Neural cell (in vitro differentiated cells): ENCODE results near the gene AGBL4. TPM values are rescaled to one million over a fixed set of nuclear protein-coding genes. Genes with fewer than 3 reads are reported as not detected.

ENCODE experiments used
- H2AFZ ChIP-seq: fragments of 200-600, 300-800 bp; sonication (generic), shearing (Covaris generic); 2 replicates; pipeline ENCODE4 v1.6.0; 2014; ENCODE audit warnings: low read depth, mild to moderate bottlenecking, antibody characterized with exemption, low read length, moderate library complexity
- H3F3A ChIP-seq: fragments of 200-600 bp; shearing (Covaris generic); 2 replicates; pipeline ENCODE4 v1.6.1; 2016; ENCODE audit warnings: mild to moderate bottlenecking, moderate library complexity, mixed read lengths, antibody characterized with exemption, low read length; ENCODE audit not compliant: insufficient read depth, poor library complexity, severe bottlenecking
- H3K27ac ChIP-seq: fragments of 200-600, 300-800 bp; sonication (generic), shearing (Covaris generic); 2 replicates; pipeline ENCODE4 v1.5.1; 2014; ENCODE audit warnings: mild to moderate bottlenecking, low read length, moderate library complexity
- H3K27me3 ChIP-seq: fragments of 300-800, 200-600 bp; sonication (generic), shearing (Covaris generic); 2 replicates; pipeline ENCODE4 v1.6.0; 2014; ENCODE audit warnings: mild to moderate bottlenecking, low read depth, low read length, moderate library complexity; ENCODE audit not compliant: insufficient read depth
- H3K36me3 ChIP-seq: fragments of 300-800, 200-600 bp; sonication (generic), shearing (Covaris generic); 2 replicates; pipeline ENCODE4 v1.5.1; 2014; ENCODE audit warnings: mild to moderate bottlenecking, antibody characterized with exemption, low read length, moderate library complexity; ENCODE audit not compliant: insufficient read depth
- H3K4me2 ChIP-seq: fragments of 300-800, 200-600 bp; sonication (generic), shearing (Covaris generic); 2 replicates; pipeline ENCODE4 v1.6.0; 2014; ENCODE audit warnings: mild to moderate bottlenecking, low read length
- H3K4me3 ChIP-seq: fragments of 300-800, 200-600 bp; sonication (generic), shearing (Covaris generic); 2 replicates; pipeline ENCODE4 v1.5.1; 2014; ENCODE audit warnings: mild to moderate bottlenecking, low read length, moderate library complexity
- H3K79me2 ChIP-seq: fragments of 200-600 bp; shearing (Covaris generic); replicated peaks from 2 replicates; pipeline ENCODE4 v1.6.0; 2014; ENCODE audit warnings: mild to moderate bottlenecking, low read length, moderate library complexity; ENCODE audit not compliant: insufficient read depth
- H3K9ac ChIP-seq: fragments of 300-800, 200-600 bp; sonication (generic), shearing (Covaris generic); 2 replicates; pipeline ENCODE4 v1.6.1; 2016; ENCODE audit warnings: mild to moderate bottlenecking, low read length, mixed read lengths
- H3K9me2 ChIP-seq: fragments of 200-600 bp; shearing (Covaris generic); 2 replicates; pipeline ENCODE4 v1.6.1; 2016; ENCODE audit warnings: mild to moderate bottlenecking, low read length, mixed read lengths; ENCODE audit not compliant: insufficient read depth
- H3K9me3 ChIP-seq: fragments of 200-600, 300-800 bp; sonication (generic), shearing (Covaris generic); 2 replicates; pipeline ENCODE4 v1.6.1; 2016; ENCODE audit warnings: mild to moderate bottlenecking, mixed run types, low read length, moderate library complexity, mixed read lengths
- H4K20me1 ChIP-seq: fragments of 200-600 bp; shearing (Covaris generic); 2 replicates; pipeline ENCODE4 v1.6.1; 2016; ENCODE audit warnings: mild to moderate bottlenecking, mixed run types; ENCODE audit not compliant: insufficient read depth
- CTCF ChIP-seq: fragments of 450-650 bp; IDR thresholded peaks from 2 replicates; pipeline ENCODE4 v1.5.1; 2014; ENCODE audit warnings: antibody characterized with exemption, mild to moderate bottlenecking, moderate library complexity; ENCODE audit not compliant: poor library complexity, severe bottlenecking
- EP300 ChIP-seq: fragments of 450-650 bp; conservative IDR thresholded peaks from 2 replicates; pipeline ENCODE4 v1.6.1; 2014; ENCODE audit warnings: antibody characterized with exemption, mild to moderate bottlenecking, moderate library complexity; ENCODE audit not compliant: poor library complexity, severe bottlenecking
- EZH2 ChIP-seq: fragments of 200-600, 300-800 bp; shearing (Covaris generic), sonication (generic); IDR thresholded peaks from 2 replicates; pipeline ENCODE4 v1.6.1; 2014; ENCODE audit warnings: antibody characterized with exemption, low read length, borderline replicate concordance, mild to moderate bottlenecking; ENCODE audit not compliant: insufficient read depth, poor library complexity, severe bottlenecking
- MXI1 ChIP-seq: fragments of 450-650 bp; conservative IDR thresholded peaks from 2 replicates; pipeline ENCODE4 v1.6.1; 2014; ENCODE audit warnings: antibody characterized with exemption, mild to moderate bottlenecking; ENCODE audit not compliant: poor library complexity, severe bottlenecking
- POLR2AphosphoS5 ChIP-seq: IDR thresholded peaks from 2 replicates; pipeline ENCODE4 v1.6.1; 2012
- RAD21 ChIP-seq: fragments of 450-650 bp; conservative IDR thresholded peaks from 2 replicates; pipeline ENCODE4 v1.6.1; 2014; ENCODE audit warnings: antibody characterized with exemption, mild to moderate bottlenecking, moderate library complexity
- REST ChIP-seq: IDR thresholded peaks from 2 replicates; pipeline ENCODE4 v1.6.1; 2012; ENCODE audit warnings: borderline replicate concordance
- SMC3 ChIP-seq: fragments of 450-650 bp; conservative IDR thresholded peaks from 2 replicates; pipeline ENCODE4 v1.6.1; 2014; ENCODE audit warnings: antibody characterized with exemption, mild to moderate bottlenecking, moderate library complexity; ENCODE audit not compliant: poor library complexity
- TAF1 ChIP-seq: IDR thresholded peaks from 2 replicates; pipeline ENCODE4 v1.6.1; 2012; ENCODE audit warnings: low read depth
- polyA plus RNA-seq: library from polyadenylated mRNA; depleted of rRNA; stranded (reverse); fragments of >200 nt; gene quantifications from 2 replicates; pipeline ENCODE4 v1.2.3, GENCODE V29; 2014

The AGBL4 gene
- polyA plus RNA-seq, 1 donor from 2014 or later: 1.3 TPM

- Histone ChIP-seq H3K9ac (no peak overlapping the region), H3K9me3 (no peaks in the 10 kb centered on the region), H3K9me2 (no peaks in the 10 kb centered on the region), H3K4me2 (no peak overlapping the region), H3K79me2 (no peaks in the 10 kb centered on the region), H3F3A (no peaks in the 10 kb centered on the region), H4K20me1 (no peaks in the 10 kb centered on the region), H3K4me3 (no peak overlapping the region), H2AFZ (no peak overlapping the region), H3K27ac (no peak overlapping the region), H3K27me3 (no peaks in the 10 kb centered on the region), H3K36me3 (no peaks in the 10 kb centered on the region)
- TF ChIP-seq MXI1 (no peak), CTCF (no peak), REST (no peak), RAD21 (no peak), TAF1 (no peak), EZH2 (no peak), SMC3 (no peak), POLR2AphosphoS5 (no peak), EP300 (no peak)
Measured at GRCh38 chr1:48495911-48496310, 1527.8 kb downstream of the AGBL4 start.

GRCh38 chr1:48495166-48495565, 1528.6 kb downstream of the AGBL4 start:
- Histone ChIP-seq H3K79me2 (no peaks in the 10 kb centered on the region), H3K36me3 (no peaks in the 10 kb centered on the region), H3K9ac (no peak overlapping the region), H3K9me2 (no peaks in the 10 kb centered on the region), H3K4me2 (no peak overlapping the region), H3F3A (no peaks in the 10 kb centered on the region), H3K27me3 (no peaks in the 10 kb centered on the region), H2AFZ (no peak overlapping the region), H4K20me1 (no peaks in the 10 kb centered on the region), H3K27ac (no peak overlapping the region), H3K9me3 (no peaks in the 10 kb centered on the region), H3K4me3 (no peak overlapping the region)
- TF ChIP-seq REST (no peak), EP300 (no peak), SMC3 (no peak)
